Mesenchymal stem cell (in vitro differentiated cells and primary cell): ENCODE results near the gene ZBTB24.

Experiments
- DNase-seq: peaks from one replicate; pipeline ENCODE4 v3.0.0-alpha.2; 2013
- H2AFZ ChIP-seq: one replicate; pipeline ENCODE4 v1.6.1; 2013; ENCODE audit warnings: low read depth, mild to moderate bottlenecking, control low read depth, inconsistent platforms, low read length, moderate library complexity
- H2AK5ac ChIP-seq: 2 replicates; pipeline ENCODE4 v1.6.1; 2013; ENCODE audit warnings: low read length, moderate library complexity, mild to moderate bottlenecking, inconsistent platforms; ENCODE audit not compliant: severe bottlenecking
- H2BK120ac ChIP-seq: one replicate; pipeline ENCODE4 v1.6.1; 2013; ENCODE audit warnings: low read depth, mild to moderate bottlenecking, inconsistent platforms, low read length, moderate library complexity
- H2BK12ac ChIP-seq, 2 experiments: one replicate each; pipeline ENCODE4 v1.6.1; 2013; ENCODE audit warnings: inconsistent platforms in 2 of 2, low read length in 2 of 2, mild to moderate bottlenecking in 2 of 2, moderate library complexity in 2 of 2, control low read depth in 1 of 2
- H2BK15ac ChIP-seq: one replicate; pipeline ENCODE4 v1.6.1; 2013; ENCODE audit warnings: mild to moderate bottlenecking, low read depth, inconsistent platforms; ENCODE audit not compliant: poor library complexity, severe bottlenecking
- H2BK5ac ChIP-seq: 2 replicates; pipeline ENCODE4 v1.6.1; 2013; ENCODE audit warnings: low read depth, mild to moderate bottlenecking, low read length, control low read depth, inconsistent platforms; ENCODE audit not compliant: poor library complexity, severe bottlenecking
- H3K14ac ChIP-seq, 2 experiments: one replicate each; pipeline ENCODE4 v1.6.1; 2013; ENCODE audit warnings: inconsistent platforms in 2 of 2, low read length in 2 of 2, control low read depth in 1 of 2, mild to moderate bottlenecking in 1 of 2, moderate library complexity in 1 of 2
- H3K18ac ChIP-seq, 2 experiments: one replicate each; pipeline ENCODE4 v1.6.1; 2013; ENCODE audit warnings: inconsistent platforms in 2 of 2, low read length in 2 of 2, control low read depth in 1 of 2, low read depth in 1 of 2, mild to moderate bottlenecking in 1 of 2
- H3K23ac ChIP-seq, 2 experiments: one replicate each; pipeline ENCODE4 v1.6.1; 2013; ENCODE audit warnings: inconsistent platforms in 2 of 2, low read length in 2 of 2, mild to moderate bottlenecking in 2 of 2, moderate library complexity in 2 of 2, control low read depth in 1 of 2
- H3K27ac ChIP-seq: 2 replicates; pipeline ENCODE4 v1.5.1; 2013; ENCODE audit warnings: mild to moderate bottlenecking, moderate library complexity, low read length, control low read depth, inconsistent platforms; ENCODE audit not compliant: poor library complexity, severe bottlenecking
- H3K27me3 ChIP-seq, 2 experiments: 2 replicates each; pipeline versions ENCODE4 v1.6.1 to v1.7.0; 2013; ENCODE audit warnings: low read length in 2 of 2, mild to moderate bottlenecking in 2 of 2, moderate library complexity in 2 of 2, control low read depth in 1 of 2, inconsistent platforms in 1 of 2; ENCODE audit not compliant: control insufficient read depth in 1 of 2, insufficient read depth in 1 of 2
- H3K36me3 ChIP-seq, 2 experiments: 2 replicates each; pipeline versions ENCODE4 v1.6.1 to v1.7.0; 2013; ENCODE audit warnings: low read length in 2 of 2, control low read depth in 1 of 2, inconsistent platforms in 1 of 2, low read depth in 1 of 2, mild to moderate bottlenecking in 1 of 2; ENCODE audit not compliant: insufficient read depth in 2 of 2, control insufficient read depth in 1 of 2
- H3K4ac ChIP-seq, 2 experiments: one replicate each; pipeline ENCODE4 v1.6.1; 2013; ENCODE audit warnings: inconsistent platforms in 2 of 2, low read length in 2 of 2, mild to moderate bottlenecking in 2 of 2, moderate library complexity in 2 of 2, control low read depth in 1 of 2, low read depth in 1 of 2
- H3K4me1 ChIP-seq: 2 replicates; pipeline ENCODE4 v1.6.1; 2013; ENCODE audit warnings: low read depth, low read length, control low read depth; ENCODE audit not compliant: control insufficient read depth, insufficient read depth
- H3K4me2 ChIP-seq: 2 replicates; pipeline ENCODE4 v1.6.1; 2013; ENCODE audit warnings: low read length, mild to moderate bottlenecking, inconsistent platforms; ENCODE audit not compliant: poor library complexity, severe bottlenecking
- H3K4me3 ChIP-seq, 2 experiments: 2 replicates each; pipeline versions ENCODE4 v1.5.1 to v1.7.0; 2013; ENCODE audit warnings: low read length in 2 of 2, mild to moderate bottlenecking in 2 of 2, control low read depth in 1 of 2, low read depth in 1 of 2; ENCODE audit not compliant: insufficient read depth in 1 of 2
- H3K79me1 ChIP-seq: replicated peaks from 2 replicates; pipeline ENCODE4 v1.6.1; 2013; ENCODE audit warnings: mild to moderate bottlenecking, control low read depth, low read length, inconsistent platforms; ENCODE audit not compliant: poor library complexity, severe bottlenecking
- H3K9ac ChIP-seq: 2 replicates; pipeline ENCODE4 v1.7.0; 2013; ENCODE audit warnings: mild to moderate bottlenecking, low read length, moderate library complexity
- H3K9me3 ChIP-seq: 2 replicates; pipeline ENCODE4 v1.7.0; 2013; ENCODE audit warnings: mild to moderate bottlenecking, low read length; ENCODE audit not compliant: control insufficient read depth
- H4K8ac ChIP-seq: one replicate; pipeline ENCODE4 v1.6.1; 2013; ENCODE audit warnings: inconsistent platforms, mild to moderate bottlenecking, low read length, moderate library complexity
- H4K91ac ChIP-seq: one replicate; pipeline ENCODE4 v1.6.1; 2013; ENCODE audit warnings: mild to moderate bottlenecking, low read length, inconsistent platforms
- WGBS: methylation state at CpG from one replicate; pipeline ENCODE4 v1.1.7; 2013; ENCODE audit warnings: mixed read lengths; 5-methylcytosine and 5-hydroxymethylcytosine counted together

The ZBTB24 gene

GRCh38 chr6:109440331-109441068 is 42.5 kb downstream of the ZBTB24 start, which contains the start of the genes PPIL6 and SMPD2:
Gene PPIL6, minus strand, starts transcription at chr6:109440628. Its CDS starts 38 bp downstream, at chr6:109440590.
Gene SMPD2, plus strand, starts transcription at chr6:109440724. Its CDS starts 398 bp downstream, at chr6:109441122.
- Histone ChIP-seq H2AK5ac (no peak within 1 kb of the TSS), H3K27me3 (no peaks in the 10 kb centered on the region), H3K36me3 (peaks cover 36% of the 10 kb centered on the region in 2 experiments), H3K27ac (peak within 1 kb of the TSS; percentile 47), H2AFZ (peak within 1 kb of the TSS; percentile 96), H3K23ac (peak within 1 kb of the TSS in 1 of 2 experiments; percentile 90), H2BK5ac (peak within 1 kb of the TSS; percentile 70), H3K4me3 (peak within 1 kb of the TSS; percentile 86 to 87), H4K8ac (peak within 1 kb of the TSS; percentile 96), H3K14ac (peak within 1 kb of the TSS; percentile 82 to 94), H4K91ac (peak within 1 kb of the TSS; percentile 88), H3K9me3 (no peaks in the 10 kb centered on the region), H3K9ac (peak within 1 kb of the TSS; percentile 97), H2BK12ac (peak within 1 kb of the TSS in 1 of 2 experiments; percentile 37), H3K18ac (peak within 1 kb of the TSS; percentile 82 to 97), H3K4me1 (peaks cover 13% of the 10 kb centered on the region), H2BK15ac (peak within 1 kb of the TSS; percentile 91), H3K4ac (peak within 1 kb of the TSS; percentile 26 to 77), H3K79me1 (peaks cover 22% of the 10 kb centered on the region), H2BK120ac (peak within 1 kb of the TSS; percentile 65), H3K4me2 (peak within 1 kb of the TSS; percentile 98)
- DNase-seq = peak; percentile 90
- WGBS = under 1% methylated on average over 78 of the region's 102 CpGs

GRCh38 chr6:109436041-109436440 is 47.0 kb downstream of the ZBTB24 start:
- Histone ChIP-seq H2BK12ac (no peak overlapping the region), H2AFZ (no peak overlapping the region), H3K4me3 (no peak overlapping the region), H3K23ac (no peak overlapping the region), H3K4me2 (no peak overlapping the region), H2BK15ac (no peak overlapping the region), H3K36me3 (no peaks in the 10 kb centered on the region), H4K91ac (no peak overlapping the region), H3K4ac (no peak overlapping the region), H3K27me3 (peaks cover 0 to 4% of the 10 kb centered on the region in 2 experiments), H3K79me1 (peaks cover 1% of the 10 kb centered on the region), H2BK120ac (no peak overlapping the region), H3K14ac (no peak overlapping the region), H3K18ac (no peak overlapping the region), H3K4me1 (peaks cover 3% of the 10 kb centered on the region), H4K8ac (no peak overlapping the region), H3K9me3 (no peaks in the 10 kb centered on the region), H2AK5ac (no peak overlapping the region), H2BK5ac (no peak overlapping the region), H3K27ac (no peak overlapping the region), H3K9ac (no peak overlapping the region)
- no peak for DNase-seq
- 93% methylated on average over 4 of the region's 5 CpGs for WGBS

GRCh38 chr6:109434456-109434855 is 48.6 kb downstream of the ZBTB24 start:
- no peaks in the 10 kb centered on the region for H3K79me1 ChIP-seq
- peak; percentile 22 for DNase-seq
- no peak overlapping the region for H2AK5ac ChIP-seq
- H4K91ac ChIP-seq = no peak overlapping the region
- H3K4me1 ChIP-seq = no peaks in the 10 kb centered on the region
- no peak overlapping the region for H2BK120ac ChIP-seq
- H3K14ac ChIP-seq = no peak overlapping the region
- peaks cover 0 to 4% of the 10 kb centered on the region in 2 experiments for H3K27me3 ChIP-seq
- H2BK5ac ChIP-seq = no peak overlapping the region
- no peaks in the 10 kb centered on the region for H3K9me3 ChIP-seq
- H3K9ac ChIP-seq = no peak overlapping the region
- H3K4me2 ChIP-seq = no peak overlapping the region
- H2AFZ ChIP-seq = no peak overlapping the region
- no peak overlapping the region for H3K18ac ChIP-seq
- H4K8ac ChIP-seq = no peak overlapping the region
- no peak overlapping the region for H2BK15ac ChIP-seq
- H3K4me3 ChIP-seq = no peak overlapping the region
- WGBS = 63% methylated on average over 2 of the region's 2 CpGs
- H3K36me3 ChIP-seq = no peaks in the 10 kb centered on the region
- no peak overlapping the region for H3K4ac ChIP-seq
- H3K23ac ChIP-seq = no peak overlapping the region
- no peak overlapping the region for H3K27ac ChIP-seq
- H2BK12ac ChIP-seq = no peak overlapping the region

GRCh38 chr6:109429496-109429895 is 53.5 kb downstream of the ZBTB24 start:
- Histone ChIP-seq H3K18ac (no peak overlapping the region), H4K91ac (no peak overlapping the region), H3K14ac (no peak overlapping the region), H4K8ac (no peak overlapping the region), H2AFZ (no peak overlapping the region), H3K4me1 (no peaks in the 10 kb centered on the region), H2BK12ac (no peak overlapping the region), H3K9ac (peak overlapping the region; percentile 33), H3K4ac (no peak overlapping the region), H2BK120ac (no peak overlapping the region), H3K23ac (no peak overlapping the region), H3K27ac (no peak overlapping the region), H2AK5ac (no peak overlapping the region), H3K27me3 (peaks cover 0 to 4% of the 10 kb centered on the region in 2 experiments), H2BK15ac (no peak overlapping the region), H2BK5ac (no peak overlapping the region), H3K79me1 (no peaks in the 10 kb centered on the region), H3K4me3 (no peak overlapping the region), H3K9me3 (no peaks in the 10 kb centered on the region), H3K36me3 (no peaks in the 10 kb centered on the region), H3K4me2 (no peak overlapping the region)
- no peak for DNase-seq
- 98% methylated on average over 3 of the region's 3 CpGs for WGBS
